DMS114 treated with DMSO at 0.1 percent for 48 hours (cell line): Measurements from ENCODE around the gene KATNAL1.
A peak's percentile ranks its signal among the peaks of the same experiment; 100 is the strongest.

Experiments used
- DNase-seq: peaks from one replicate; lab custom pipeline; 2025; ENCODE audit not compliant: unreplicated experiment; lab: John Stamatoyannopoulos, UW

KATNAL1 gene

GRCh38 chr13:30333616-30334015 lies 26.3 kb upstream of the KATNAL1 start:
- DNase-seq: no peak

GRCh38 chr13:30332456-30333143 lies 25.2 kb upstream of the KATNAL1 start:
- no peak for DNase-seq

GRCh38 chr13:30331331-30331771 lies 24.0 kb upstream of the KATNAL1 start:
- DNase-seq: no peak

GRCh38 chr13:30329009-30329585 lies 21.7 kb upstream of the KATNAL1 start:
- no peak for DNase-seq

- DNase-seq: no peak
These were observed 18.3 kb upstream of the KATNAL1 start for GRCh38 chr13:30325668-30326067.

- no peak for DNase-seq
These were observed 16.2 kb upstream of the KATNAL1 start for GRCh38 chr13:30323524-30323923.

- DNase-seq: no peak
These were observed 15.1 kb upstream of the KATNAL1 start for GRCh38 chr13:30322428-30322827.

GRCh38 chr13:30321256-30321655 lies 13.9 kb upstream of the KATNAL1 start:
- no peak for DNase-seq

- DNase-seq: no peak
These were observed 12.3 kb upstream of the KATNAL1 start for GRCh38 chr13:30319655-30320054.

GRCh38 chr13:30319130-30319529 lies 11.8 kb upstream of the KATNAL1 start:
- DNase-seq: no peak

GRCh38 chr13:30318026-30318425 lies 10.7 kb upstream of the KATNAL1 start:
- no peak for DNase-seq

- no peak for DNase-seq
These were observed 7.2 kb upstream of the KATNAL1 start for GRCh38 chr13:30314562-30314961.

- no peak for DNase-seq
These were observed 6.7 kb upstream of the KATNAL1 start for GRCh38 chr13:30314069-30314468.

- DNase-seq: no peak
These were observed 6.0 kb upstream of the KATNAL1 start for GRCh38 chr13:30313311-30313710.

GRCh38 chr13:30312904-30313303 lies 5.6 kb upstream of the KATNAL1 start:
- no peak for DNase-seq

- DNase-seq: no peak
These were observed 1.2 kb upstream of the KATNAL1 start for GRCh38 chr13:30308548-30308947.

- DNase-seq: no peak
These were observed 580 bp upstream of the KATNAL1 start for GRCh38 chr13:30307971-30308290.

GRCh38 chr13:30306762-30307193 lies 573 bp downstream of the KATNAL1 start:
- DNase-seq: peak; percentile 63

GRCh38 chr13:30305456-30305970 lies 1.8 kb downstream of the KATNAL1 start:
- no peak for DNase-seq

- no peak for DNase-seq
These were observed 4.1 kb downstream of the KATNAL1 start for GRCh38 chr13:30303269-30303668.

- DNase-seq: no peak
These were observed 5.5 kb downstream of the KATNAL1 start for GRCh38 chr13:30301827-30302226.

- no peak for DNase-seq
These were observed 6.8 kb downstream of the KATNAL1 start for GRCh38 chr13:30300596-30300995.

- DNase-seq: no peak
These were observed 7.6 kb downstream of the KATNAL1 start for GRCh38 chr13:30299786-30300185.
